Common myeloid progenitor, CD34-positive (primary cell): ENCODE data around the gene SYT1.

Experiments used
- CTCF ChIA-PET: fragments of 350-600 bp; sonication (Branson Sonifier 250); formaldehyde crosslinking; loops from one replicate; lab custom pipeline; 2021; ENCODE audit warnings: antibody characterized with exemption; lab: Charles Lee
- POLR2A ChIA-PET: fragments of 350-600 bp; sonication (Branson Sonifier 250); formaldehyde crosslinking; loops from one replicate; lab custom pipeline; 2021; ENCODE audit warnings: antibody characterized with exemption; lab: Charles Lee
- DNase-seq, 3 donors: peaks; one replicate each; pipeline versions ENCODE4 v3.0.0 to v3.0.0-alpha.2; 2013
- H3K27ac ChIP-seq, 2 experiments: 1 replicate in 1 of 2; 2 replicates in 1 of 2; pipeline ENCODE4 v1.7.0; 2013; ENCODE audit warnings: inconsistent platforms in 2 of 2, low read length in 2 of 2, mild to moderate bottlenecking in 2 of 2, low read depth in 1 of 2, moderate library complexity in 1 of 2; ENCODE audit not compliant: severe bottlenecking in 2 of 2, insufficient read depth in 1 of 2, poor library complexity in 1 of 2
- H3K27me3 ChIP-seq, 5 experiments: replicated peaks in 2 of 5; 1 replicate in 3 of 5; 2 replicates in 2 of 5; pipeline versions ENCODE4 v1.6.1 to v1.7.0; 2013; ENCODE audit warnings: low read length in 4 of 5, mild to moderate bottlenecking in 2 of 5, moderate library complexity in 2 of 5, inconsistent platforms in 1 of 5; ENCODE audit not compliant: insufficient read depth in 5 of 5, control insufficient read depth in 4 of 5
- H3K36me3 ChIP-seq, 4 experiments: 1 replicate in 2 of 4; 2 replicates in 2 of 4; pipeline versions ENCODE4 v1.6.1 to v1.7.0; 2013; ENCODE audit warnings: low read length in 3 of 4, control low read depth in 1 of 4, mild to moderate bottlenecking in 1 of 4; ENCODE audit not compliant: control insufficient read depth in 4 of 4, insufficient read depth in 4 of 4
- H3K4me1 ChIP-seq, 4 experiments: 1 replicate in 3 of 4; 2 replicates in 1 of 4; pipeline versions ENCODE4 v1.6.1 to v1.7.1; 2013; ENCODE audit warnings: low read length in 3 of 4, mild to moderate bottlenecking in 3 of 4, control low read depth in 1 of 4, inconsistent platforms in 1 of 4, moderate library complexity in 1 of 4; ENCODE audit not compliant: control insufficient read depth in 4 of 4, insufficient read depth in 4 of 4; ENCODE audit errors: control extremely low read depth in 1 of 4
- H3K4me3 ChIP-seq, 7 experiments: 1 replicate in 4 of 7; 2 replicates in 3 of 7; pipeline versions ENCODE4 v1.5.1 to v1.7.0; 2013; ENCODE audit warnings: mild to moderate bottlenecking in 7 of 7, low read length in 6 of 7, moderate library complexity in 6 of 7, inconsistent platforms in 2 of 7, low read depth in 2 of 7, control low read depth in 1 of 7; ENCODE audit not compliant: insufficient read depth in 4 of 7, control insufficient read depth in 1 of 7; ENCODE audit errors: extremely low read depth in 1 of 7
- H3K9me3 ChIP-seq, 5 experiments: 1 replicate in 4 of 5; 2 replicates in 1 of 5; pipeline versions ENCODE4 v1.6.1 to v1.7.1; 2013; ENCODE audit warnings: low read length in 4 of 5, mild to moderate bottlenecking in 2 of 5, inconsistent platforms in 1 of 5, low read depth in 1 of 5, moderate library complexity in 1 of 5; ENCODE audit not compliant: control insufficient read depth in 4 of 5, insufficient read depth in 2 of 5; ENCODE audit errors: control extremely low read depth in 1 of 5
- WGBS: methylation state at CpG from one replicate; pipeline ENCODE4 v1.1.5; 2013; ENCODE audit not compliant: insufficient coverage; 5-methylcytosine and 5-hydroxymethylcytosine counted together

Gene SYT1

DNA sequence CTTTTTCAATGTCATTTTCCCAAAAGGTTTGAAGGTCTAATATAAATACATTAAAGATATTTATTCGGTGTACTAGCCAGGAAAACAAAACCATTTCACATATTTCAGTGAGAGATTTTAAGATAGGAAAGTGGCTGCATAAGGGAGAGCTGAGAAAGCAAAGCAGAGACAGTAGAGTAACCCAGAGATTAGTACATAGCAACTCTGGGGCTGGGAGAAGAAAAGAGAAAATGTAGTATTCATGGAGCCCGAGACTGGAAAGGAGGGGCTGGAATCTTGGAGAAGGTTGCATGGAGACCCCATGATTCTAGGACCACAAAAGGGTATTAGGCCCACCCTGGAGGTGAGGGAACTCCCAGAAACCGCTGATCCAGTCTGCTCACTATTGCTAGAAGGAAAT, 589.2 kb downstream of the SYT1 start:
- no peak overlapping the region for H3K27ac ChIP-seq
- 100% methylated on average over 1 of the region's 3 CpGs for WGBS
- H3K27me3 ChIP-seq = no peaks in the 10 kb centered on the region
- POLR2A ChIA-PET = no interaction called here
- DNase-seq = no peak
- H3K4me3 ChIP-seq = no peak overlapping the region
- H3K9me3 ChIP-seq = no peaks in the 10 kb centered on the region
- H3K4me1 ChIP-seq = peaks cover 0 to 4% (median 0%) of the 10 kb centered on the region in 4 experiments
- no peaks in the 10 kb centered on the region for H3K36me3 ChIP-seq
- CTCF ChIA-PET = no interaction called here

DNA sequence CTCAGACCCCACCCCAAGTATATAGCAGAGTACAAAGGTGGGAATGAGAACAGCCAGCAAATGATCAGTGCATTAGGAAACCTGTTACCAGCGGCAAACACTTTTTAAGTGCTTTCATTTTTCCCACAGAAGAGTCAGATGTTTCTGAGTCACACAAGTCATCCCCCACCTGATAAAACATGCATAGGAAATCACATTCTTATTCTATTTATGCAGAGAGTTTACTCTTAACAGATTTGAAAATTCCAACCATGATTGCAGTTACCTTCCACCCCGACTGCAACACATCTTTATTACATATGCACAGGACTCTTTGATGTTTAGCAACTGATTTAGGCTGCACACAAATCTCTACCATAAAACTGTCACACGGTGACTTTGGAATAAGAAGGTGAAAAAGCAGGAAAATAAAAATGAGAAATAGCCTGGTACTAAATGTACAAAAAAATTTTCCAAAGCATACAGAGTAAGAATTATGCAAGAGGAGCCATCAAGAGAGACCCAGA, 589.8 kb downstream of the SYT1 start:
- no peak overlapping the region for H3K27ac ChIP-seq
- ChIA-PET CTCF (interaction anchor here (1.1 kb wide), 1 partner anchor 10 kb away, joined by 3 read pairs; no protein-coding TSS in a partner anchor), POLR2A (no interaction called here)
- H3K36me3 ChIP-seq = no peaks in the 10 kb centered on the region
- H3K4me3 ChIP-seq = no peak overlapping the region
- no peaks in the 10 kb centered on the region for H3K9me3 ChIP-seq
- no peaks in the 10 kb centered on the region for H3K27me3 ChIP-seq
- DNase-seq = no peak
- 100% methylated on average over 2 of the region's 3 CpGs for WGBS
- peaks cover 0 to 4% (median 0%) of the 10 kb centered on the region in 4 experiments for H3K4me1 ChIP-seq

GRCh38 chr12:79455286-79455685, 590.7 kb downstream of the SYT1 start:
- Histone ChIP-seq H3K27ac (no peak overlapping the region), H3K4me3 (no peak overlapping the region), H3K9me3 (no peaks in the 10 kb centered on the region), H3K36me3 (no peaks in the 10 kb centered on the region), H3K27me3 (no peaks in the 10 kb centered on the region), H3K4me1 (peaks cover 0 to 4% (median 0%) of the 10 kb centered on the region in 4 experiments)
- CTCF ChIA-PET = interaction anchor here (1.1 kb wide), 1 partner anchor 11 kb away, joined by 3 read pairs; no protein-coding TSS in a partner anchor
- no peak for DNase-seq
- POLR2A ChIA-PET = no interaction called here
- WGBS = no CpG with 5 or more reads among the region's 2 CpGs

- Histone ChIP-seq H3K9me3 (no peaks in the 10 kb centered on the region), H3K4me1 (no peaks in the 10 kb centered on the region), H3K27me3 (peaks cover 0 to 2% (median 0%) of the 10 kb centered on the region in 5 experiments), H3K4me3 (no peak overlapping the region), H3K36me3 (no peaks in the 10 kb centered on the region), H3K27ac (no peak overlapping the region)
- POLR2A ChIA-PET = no interaction called here
- WGBS = 97% methylated on average over 3 of the region's 4 CpGs
- CTCF ChIA-PET = no interaction called here
- DNase-seq = no peak
Measured at GRCh38 chr12:79482323-79482722, 617.7 kb downstream of the SYT1 start.

DNA sequence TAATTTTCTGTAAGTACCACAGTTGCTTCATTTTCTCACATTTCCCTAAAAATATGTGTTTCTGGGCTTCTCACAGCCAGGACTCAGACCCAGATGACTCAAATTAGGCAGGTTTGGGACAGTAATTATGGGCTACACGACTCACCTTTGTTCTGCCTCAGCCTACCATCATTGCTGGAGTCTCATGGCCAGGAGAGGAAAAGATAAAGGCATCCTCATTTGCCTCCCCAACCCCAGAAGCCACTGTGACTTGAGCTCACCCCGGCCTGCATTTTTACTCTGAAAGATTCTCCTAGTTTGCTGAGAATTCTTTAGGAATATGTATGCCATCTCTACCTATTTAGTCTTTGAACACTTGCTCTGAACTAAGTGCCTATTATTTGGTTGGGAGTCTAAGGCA, 618.3 kb downstream of the SYT1 start:
- Histone ChIP-seq H3K27me3 (peaks cover 0 to 2% (median 0%) of the 10 kb centered on the region in 5 experiments), H3K27ac (no peak overlapping the region), H3K4me1 (no peaks in the 10 kb centered on the region), H3K36me3 (no peaks in the 10 kb centered on the region), H3K9me3 (no peaks in the 10 kb centered on the region), H3K4me3 (no peak overlapping the region)
- WGBS = 83% methylated on average over 1 of the region's 2 CpGs
- DNase-seq = no peak
- POLR2A ChIA-PET = no interaction called here
- CTCF ChIA-PET = no interaction called here

GRCh38 chr12:79486154-79486553, 621.6 kb downstream of the SYT1 start:
- Histone ChIP-seq H3K27ac (no peak overlapping the region), H3K27me3 (peaks cover 0 to 2% (median 0%) of the 10 kb centered on the region in 5 experiments), H3K36me3 (no peaks in the 10 kb centered on the region), H3K9me3 (no peaks in the 10 kb centered on the region), H3K4me3 (no peak overlapping the region), H3K4me1 (no peaks in the 10 kb centered on the region)
- no peak for DNase-seq
- WGBS = 100% methylated on average over 1 of the region's 3 CpGs
- ChIA-PET POLR2A (no interaction called here), CTCF (no interaction called here)

- H3K4me1 ChIP-seq = no peaks in the 10 kb centered on the region
- peaks cover 0 to 2% (median 0%) of the 10 kb centered on the region in 5 experiments for H3K27me3 ChIP-seq
- ChIA-PET POLR2A (no interaction called here), CTCF (no interaction called here)
- no peak overlapping the region for H3K4me3 ChIP-seq
- WGBS = 92% methylated on average over 2 of the region's 3 CpGs
- no peaks in the 10 kb centered on the region for H3K36me3 ChIP-seq
- no peak overlapping the region for H3K27ac ChIP-seq
- DNase-seq = no peak
- H3K9me3 ChIP-seq = peaks cover 0 to 2% (median 0%) of the 10 kb centered on the region in 5 experiments
Measured at GRCh38 chr12:79487386-79488110, 623.0 kb downstream of the SYT1 start.
